OCI-LY7 (cell line): ENCODE results near the gene EXOC6B. TPM values are rescaled to one million over a fixed set of nuclear protein-coding genes. Genes with fewer than 3 reads are reported as not detected.

Experiments used
- BruUV-seq: library from RNA; stranded (reverse); fragments of 400-500 nt; replicated peaks from 2 replicates; lab custom pipeline; 2021; lab: Mats Ljungman, UMichigan
- CTCF ChIA-PET: fragments of 300-600 bp; sonication (Branson Sonifier 250); formaldehyde crosslinking; loops from one replicate; lab custom pipeline; 2022; ENCODE audit warnings: antibody characterized with exemption; ENCODE audit not compliant: unreplicated experiment; lab: Charles Lee
- POLR2A ChIA-PET: fragments of 300-600 bp; sonication (Branson Sonifier 250); formaldehyde crosslinking; loops from one replicate; lab custom pipeline; 2022; ENCODE audit warnings: antibody characterized with exemption; lab: Charles Lee
- DNase-seq: peaks from one replicate; pipeline ENCODE4 v3.0.0-alpha.2; 2015; ENCODE audit warnings: low spot score
- H2AFZ ChIP-seq: fragments of 200-600 bp; sonication (generic), shearing (Covaris generic); 2 replicates; pipeline ENCODE4 v1.6.1; 2014; ENCODE audit warnings: mild to moderate bottlenecking, antibody characterized with exemption, low read length, moderate library complexity
- H3K27ac ChIP-seq: fragments of 200-600 bp; sonication (generic); 2 replicates; pipeline ENCODE4 v1.5.1; 2014; ENCODE audit warnings: mixed run types, low read depth, mild to moderate bottlenecking, moderate library complexity, low read length, inconsistent platforms; ENCODE audit not compliant: poor library complexity, severe bottlenecking
- H3K36me3 ChIP-seq: fragments of 200-600 bp; sonication (generic); 2 replicates; pipeline ENCODE4 v1.6.1; 2014; ENCODE audit warnings: mild to moderate bottlenecking, antibody characterized with exemption, low read length, moderate library complexity, mixed read lengths; ENCODE audit not compliant: insufficient read depth
- H3K4me1 ChIP-seq: fragments of 200-600 bp; sonication (generic); 2 replicates; pipeline ENCODE4 v1.5.1; 2014; ENCODE audit warnings: mild to moderate bottlenecking, low read length; ENCODE audit not compliant: insufficient read depth, poor library complexity, severe bottlenecking
- H3K4me2 ChIP-seq: fragments of 200-600 bp; sonication (generic); 2 replicates; pipeline ENCODE4 v1.6.1; 2014; ENCODE audit warnings: mild to moderate bottlenecking, low read length
- H3K4me3 ChIP-seq: fragments of 200-600 bp; sonication (generic); 2 replicates; pipeline ENCODE4 v1.5.1; 2014; ENCODE audit warnings: mild to moderate bottlenecking, low read depth, low read length; ENCODE audit not compliant: poor library complexity, severe bottlenecking
- H3K79me2 ChIP-seq: fragments of 200-600 bp; sonication (generic); 2 replicates; pipeline ENCODE4 v1.6.1; 2016; ENCODE audit warnings: low read depth, mild to moderate bottlenecking, low read length, moderate library complexity, mixed read lengths; ENCODE audit not compliant: insufficient read depth
- H3K9me2 ChIP-seq: fragments of 200-600 bp; sonication (generic); 2 replicates; pipeline ENCODE4 v1.6.1; 2016; ENCODE audit warnings: mild to moderate bottlenecking, low read length, mixed read lengths; ENCODE audit not compliant: insufficient read depth
- H3K9me3 ChIP-seq: fragments of 200-600 bp; sonication (generic); 2 replicates; pipeline ENCODE4 v1.6.1; 2014; ENCODE audit warnings: mild to moderate bottlenecking, mixed run types, low read length, mixed read lengths
- H4K20me1 ChIP-seq: fragments of 200-600 bp; sonication (generic); 2 replicates; pipeline ENCODE4 v1.6.1; 2014; ENCODE audit warnings: mild to moderate bottlenecking, antibody characterized with exemption, low read length, moderate library complexity, mixed read lengths; ENCODE audit not compliant: insufficient read depth
- CTCF ChIP-seq: fragments of 200-600 bp; sonication (generic); conservative IDR thresholded peaks from 2 replicates; pipeline ENCODE4 v1.5.1; 2014; ENCODE audit warnings: mild to moderate bottlenecking, antibody characterized with exemption, low read length, moderate library complexity, mixed read lengths
- EZH2phosphoT487 ChIP-seq: fragments of 200-600 bp; sonication (generic); IDR thresholded peaks from 2 replicates; pipeline ENCODE4 v1.6.1; 2018; ENCODE audit warnings: low read depth, borderline replicate concordance, mild to moderate bottlenecking, mixed run types, antibody characterized with exemption, low read length, moderate library complexity, mixed read lengths
- intact Hi-C: fragments of 100-400 bp; cut with micrococcal nuclease; formaldehyde crosslinking; loops from one replicate; pipeline ENCODE4 v1.10.0; 2022; ENCODE audit not compliant: unreplicated experiment
- total RNA-seq, 2 experiments: library from RNA; depleted of rRNA in 1 of 2; stranded (reverse); fragments of >200 nt in 1 of 2; shearing (Covaris generic) in 1 of 2; gene quantifications; 2 replicates each; pipeline ENCODE4 v1.2.3, GENCODE V29; 2014 to 2022

Gene EXOC6B
- total RNA-seq, 2 experiments from 2014 or later: 5.1 TPM; not detected in 1

GRCh38 chr2:72843301-72843700, 17.5 kb upstream of the EXOC6B start:
- H4K20me1 ChIP-seq: no peaks in the 10 kb centered on the region
- H3K27ac ChIP-seq: no peak overlapping the region
- DNase-seq: no peak
- H2AFZ ChIP-seq: no peak overlapping the region
- no peaks in the 10 kb centered on the region for H3K36me3 ChIP-seq
- no peaks in the 10 kb centered on the region for H3K9me3 ChIP-seq
- POLR2A ChIA-PET: interaction anchor here (1.2 kb wide), 1 partner anchor 737 kb away, joined by 3 read pairs; no protein-coding TSS in a partner anchor
- no peak for TF ChIP-seq EZH2phosphoT487
- no peaks in the 10 kb centered on the region for H3K4me1 ChIP-seq
- no peak overlapping the region for H3K4me3 ChIP-seq
- no TSS peak for BruUV-seq
- H3K4me2 ChIP-seq: no peak overlapping the region
- CTCF ChIA-PET: no interaction called here
- H3K79me2 ChIP-seq: no peaks in the 10 kb centered on the region
- no peaks in the 10 kb centered on the region for H3K9me2 ChIP-seq
- intact Hi-C loops: no loop called here

DNA sequence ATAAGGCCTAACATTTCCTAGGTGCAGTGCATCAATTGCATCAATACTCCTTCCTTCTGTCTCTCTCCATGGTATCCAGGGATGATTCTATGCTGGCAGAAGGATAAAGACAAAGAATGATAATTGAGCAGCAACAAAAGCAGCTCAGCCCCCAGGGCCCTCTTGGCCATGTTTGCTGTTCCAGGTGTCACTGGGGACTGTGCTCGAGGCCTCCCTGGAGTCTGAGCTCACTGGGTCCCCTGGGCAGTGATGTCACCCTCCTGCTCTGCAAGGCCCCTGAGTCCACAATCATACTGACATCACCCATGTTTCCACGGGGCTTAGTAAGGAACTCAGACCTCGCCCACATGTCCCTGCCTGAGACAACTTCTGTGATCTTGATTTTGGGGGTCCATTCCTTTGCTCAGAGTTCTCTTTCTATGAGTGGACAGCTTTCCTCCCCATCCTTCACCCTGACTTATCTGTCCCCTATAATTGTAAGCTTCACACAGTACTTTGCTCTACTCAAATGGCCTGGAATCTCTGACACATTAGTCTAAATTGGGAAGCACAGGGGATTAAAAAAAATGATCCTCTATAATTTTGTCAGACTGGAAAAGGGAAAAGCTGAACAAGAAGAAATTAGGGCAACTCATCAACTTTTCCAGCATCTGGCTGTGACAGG, 15.8 kb upstream of the EXOC6B start:
- no peak for TF ChIP-seq CTCF
- no peak for TF ChIP-seq EZH2phosphoT487
- no peak overlapping the region for H3K4me2 ChIP-seq
- no TSS peak for BruUV-seq
- CTCF ChIA-PET: no interaction called here
- H3K36me3 ChIP-seq: no peaks in the 10 kb centered on the region
- intact Hi-C loops: no loop called here
- H3K4me3 ChIP-seq: no peak overlapping the region
- no peak for DNase-seq
- no peaks in the 10 kb centered on the region for H3K9me2 ChIP-seq
- H3K27ac ChIP-seq: no peak overlapping the region
- H2AFZ ChIP-seq: no peak overlapping the region
- no peaks in the 10 kb centered on the region for H4K20me1 ChIP-seq
- POLR2A ChIA-PET: interaction anchor here (0.7 to 1.3 kb wide), 2 partner anchors 9 to 38 kb away, joined by 3 to 5 read pairs; no protein-coding TSS in a partner anchor
- no peaks in the 10 kb centered on the region for H3K79me2 ChIP-seq
- H3K4me1 ChIP-seq: no peaks in the 10 kb centered on the region
- H3K9me3 ChIP-seq: no peaks in the 10 kb centered on the region

DNA sequence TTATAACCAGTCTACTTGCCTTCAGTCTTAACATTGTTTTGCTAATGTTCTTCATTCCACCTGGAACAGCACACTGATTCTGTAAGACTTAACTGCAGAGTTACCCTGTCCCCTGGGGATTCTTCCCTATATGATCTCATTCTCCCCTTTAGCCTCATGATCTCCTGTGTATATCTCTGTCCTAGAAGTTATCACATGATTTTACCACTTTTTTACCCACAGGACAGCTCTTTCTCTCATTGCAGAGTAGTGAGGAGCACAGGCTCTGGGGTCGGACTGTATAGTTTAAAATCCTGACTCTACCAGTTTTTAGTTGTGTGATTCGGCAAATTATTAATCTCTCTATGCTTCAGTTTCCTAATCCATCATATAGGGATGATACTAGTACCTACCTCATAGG, 14.2 kb upstream of the EXOC6B start:
- H3K36me3 ChIP-seq: no peaks in the 10 kb centered on the region
- H3K9me2 ChIP-seq: no peaks in the 10 kb centered on the region
- intact Hi-C loops: no loop called here
- ChIA-PET POLR2A (no interaction called here), CTCF (no interaction called here)
- no TSS peak for BruUV-seq
- H3K27ac ChIP-seq: no peak overlapping the region
- TF ChIP-seq CTCF (no peak), EZH2phosphoT487 (no peak)
- H3K4me2 ChIP-seq: no peak overlapping the region
- no peaks in the 10 kb centered on the region for H3K4me1 ChIP-seq
- no peaks in the 10 kb centered on the region for H3K79me2 ChIP-seq
- DNase-seq: no peak
- no peaks in the 10 kb centered on the region for H3K9me3 ChIP-seq
- H3K4me3 ChIP-seq: no peak overlapping the region
- H2AFZ ChIP-seq: no peak overlapping the region
- H4K20me1 ChIP-seq: no peaks in the 10 kb centered on the region
